Epithelial cell of proximal tubule (primary cell): ENCODE data around the gene YKT6. TPM values are rescaled to one million over a fixed set of nuclear protein-coding genes. Genes with fewer than 3 reads are reported as not detected.

Source experiments
- DNase-seq: peaks from one replicate; pipeline ENCODE4 v3.0.0-alpha.2; 2011; ENCODE audit warnings: low read depth
- H3K4me3 ChIP-seq: 2 replicates; pipeline ENCODE4 v1.5.1; 2011; ENCODE audit warnings: low read depth, mild to moderate bottlenecking, low read length
- CTCF ChIP-seq: conservative IDR thresholded peaks from 2 replicates; pipeline ENCODE4 v1.5.1; 2012; ENCODE audit warnings: low read depth, mild to moderate bottlenecking, low read length
- total RNA-seq: library from RNA; depleted of rRNA; stranded (reverse); fragments of >200 nt; gene quantifications from 2 replicates; pipeline ENCODE4 v1.2.3, GENCODE V29; 2015

The YKT6 gene
- total RNA-seq, 1 donor from 2014 or later = 79.3 TPM

- DNase-seq = no peak
- H3K4me3 ChIP-seq = no peak overlapping the region
- TF ChIP-seq CTCF = no peak
Observed at GRCh38 chr7:44239361-44239760, 38.6 kb downstream of the YKT6 start.

GRCh38 chr7:44240376-44240775 is 39.6 kb downstream of the YKT6 start:
- no peak for DNase-seq
- H3K4me3 ChIP-seq = no peak overlapping the region
- TF ChIP-seq CTCF = no peak

- H3K4me3 ChIP-seq = peak overlapping the region; percentile 41
- peak; percentile 18 for DNase-seq
- TF ChIP-seq CTCF = peak; percentile 88
Observed at GRCh38 chr7:44240983-44241510, 40.3 kb downstream of the YKT6 start.

GRCh38 chr7:44242091-44242490 is 41.3 kb downstream of the YKT6 start:
- DNase-seq = no peak
- H3K4me3 ChIP-seq = no peak overlapping the region
- no peak for TF ChIP-seq CTCF

GRCh38 chr7:44244282-44244681 is 43.5 kb downstream of the YKT6 start:
- no peak overlapping the region for H3K4me3 ChIP-seq
- DNase-seq = no peak
- peak; percentile 72 for TF ChIP-seq CTCF

- no peak for TF ChIP-seq CTCF
- DNase-seq = no peak
- no peak overlapping the region for H3K4me3 ChIP-seq
Observed at GRCh38 chr7:44246396-44247113, 45.8 kb downstream of the YKT6 start.
